Measurements from ENCODE around the gene ACER1.

DNA sequence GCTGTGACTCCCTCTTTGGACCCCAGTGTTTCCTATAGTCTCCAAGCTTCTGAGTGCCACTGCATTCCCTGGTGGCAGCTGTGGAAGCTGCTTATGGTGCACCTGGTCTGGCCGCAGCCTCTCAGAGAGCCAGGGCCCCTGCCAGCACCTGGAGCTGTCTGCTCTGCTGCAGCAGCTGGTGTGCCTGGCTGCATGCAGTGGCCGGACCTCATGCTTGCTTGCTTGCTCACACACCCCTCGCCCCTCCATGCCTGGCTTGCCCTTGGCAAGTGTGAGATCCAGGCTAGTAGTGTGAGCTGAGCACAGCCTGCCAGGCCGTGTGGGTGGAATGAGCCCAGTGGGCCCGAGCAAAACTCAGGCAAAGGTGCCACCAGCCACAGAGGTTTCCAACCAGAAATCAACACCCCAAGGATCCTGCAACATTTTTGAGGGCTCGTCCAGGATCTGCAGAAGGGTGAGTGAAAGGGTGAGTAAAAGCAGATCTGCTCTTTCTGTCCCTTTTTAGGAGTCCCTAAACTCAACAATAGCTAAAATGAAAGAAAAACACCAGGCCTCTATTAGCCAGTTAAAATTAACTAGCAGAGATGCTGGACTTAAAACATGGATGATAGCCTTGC, 46.0 kb downstream of the ACER1 start:
- TF ChIP-seq, protein P1, sequence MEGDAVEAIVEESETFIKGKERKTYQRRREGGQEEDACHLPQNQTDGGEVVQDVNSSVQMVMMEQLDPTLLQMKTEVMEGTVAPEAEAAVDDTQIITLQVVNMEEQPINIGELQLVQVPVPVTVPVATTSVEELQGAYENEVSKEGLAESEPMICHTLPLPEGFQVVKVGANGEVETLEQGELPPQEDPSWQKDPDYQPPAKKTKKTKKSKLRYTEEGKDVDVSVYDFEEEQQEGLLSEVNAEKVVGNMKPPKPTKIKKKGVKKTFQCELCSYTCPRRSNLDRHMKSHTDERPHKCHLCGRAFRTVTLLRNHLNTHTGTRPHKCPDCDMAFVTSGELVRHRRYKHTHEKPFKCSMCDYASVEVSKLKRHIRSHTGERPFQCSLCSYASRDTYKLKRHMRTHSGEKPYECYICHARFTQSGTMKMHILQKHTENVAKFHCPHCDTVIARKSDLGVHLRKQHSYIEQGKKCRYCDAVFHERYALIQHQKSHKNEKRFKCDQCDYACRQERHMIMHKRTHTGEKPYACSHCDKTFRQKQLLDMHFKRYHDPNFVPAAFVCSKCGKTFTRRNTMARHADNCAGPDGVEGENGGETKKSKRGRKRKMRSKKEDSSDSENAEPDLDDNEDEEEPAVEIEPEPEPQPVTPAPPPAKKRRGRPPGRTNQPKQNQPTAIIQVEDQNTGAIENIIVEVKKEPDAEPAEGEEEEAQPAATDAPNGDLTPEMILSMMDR (IDR thresholded peaks at IDR 0.05 in 4 of 5, conservative IDR thresholded peaks at IDR 0.05 in 1 of 5) = no peak
- TF ChIP-seq POLR2A (IDR thresholded peaks at IDR 0.05) = no peak
